GM19467 (cell line): ENCODE data around the gene LIPH.
"Not testable (repeated sequence)": the region's sequence is repeated elsewhere in the genome, so short reads cannot be mapped to it uniquely, and the experiment has no call there.

ENCODE experiments used
- ATAC-seq: cut with Tn5 transposase; IDR thresholded peaks from one replicate; pipeline ENCODE4 v1.9.1; 2021; ENCODE audit warnings: mild to moderate bottlenecking, moderate library complexity; ENCODE audit not compliant: unreplicated experiment

Gene LIPH

DNA sequence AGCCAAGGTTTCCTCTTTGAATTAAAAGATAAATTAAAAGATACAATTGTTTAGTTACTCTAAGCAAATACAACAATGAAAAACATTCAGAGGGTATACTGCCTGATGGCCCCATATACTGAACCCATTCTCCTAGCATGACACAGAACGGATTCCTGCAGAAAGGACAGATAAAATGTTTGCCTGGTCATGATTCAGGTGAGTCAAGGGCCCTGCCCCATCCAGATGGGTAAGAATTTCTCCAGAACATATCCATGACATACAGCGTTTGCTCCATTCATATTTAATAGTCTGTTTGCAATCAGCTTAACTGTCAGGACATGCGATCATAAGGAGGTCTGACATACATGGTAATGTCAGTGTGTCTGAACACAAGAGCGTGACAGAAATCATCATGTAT lies 62.1 kb downstream of the LIPH start:
- no peak for ATAC-seq

DNA sequence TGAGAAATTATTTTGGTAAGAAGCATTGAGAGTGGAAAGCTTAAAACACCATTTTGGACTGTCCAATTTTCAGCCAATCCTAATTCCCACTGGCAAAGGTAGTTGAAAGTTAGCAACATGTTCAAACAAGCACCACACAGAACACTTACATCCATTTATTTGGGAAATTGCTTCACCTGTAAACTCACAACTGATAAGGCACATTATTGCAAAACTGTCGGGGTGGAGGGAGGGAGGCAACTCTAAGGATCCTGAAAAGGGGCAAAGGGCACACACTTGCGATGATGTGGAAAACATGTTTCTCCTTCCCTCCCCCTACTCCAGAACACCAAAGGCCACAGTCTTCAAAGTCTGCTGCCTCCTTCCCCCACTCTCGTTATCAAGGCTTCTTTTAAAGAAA lies 62.9 kb downstream of the LIPH start:
- no peak for ATAC-seq

GRCh38 chr3:185488465-185488864 lies 63.9 kb downstream of the LIPH start:
- ATAC-seq, result no peak

GRCh38 chr3:185486394-185486793 lies 66.0 kb downstream of the LIPH start:
- ATAC-seq, result no peak

GRCh38 chr3:185484296-185484695 lies 68.1 kb downstream of the LIPH start:
- ATAC-seq, result no peak

DNA sequence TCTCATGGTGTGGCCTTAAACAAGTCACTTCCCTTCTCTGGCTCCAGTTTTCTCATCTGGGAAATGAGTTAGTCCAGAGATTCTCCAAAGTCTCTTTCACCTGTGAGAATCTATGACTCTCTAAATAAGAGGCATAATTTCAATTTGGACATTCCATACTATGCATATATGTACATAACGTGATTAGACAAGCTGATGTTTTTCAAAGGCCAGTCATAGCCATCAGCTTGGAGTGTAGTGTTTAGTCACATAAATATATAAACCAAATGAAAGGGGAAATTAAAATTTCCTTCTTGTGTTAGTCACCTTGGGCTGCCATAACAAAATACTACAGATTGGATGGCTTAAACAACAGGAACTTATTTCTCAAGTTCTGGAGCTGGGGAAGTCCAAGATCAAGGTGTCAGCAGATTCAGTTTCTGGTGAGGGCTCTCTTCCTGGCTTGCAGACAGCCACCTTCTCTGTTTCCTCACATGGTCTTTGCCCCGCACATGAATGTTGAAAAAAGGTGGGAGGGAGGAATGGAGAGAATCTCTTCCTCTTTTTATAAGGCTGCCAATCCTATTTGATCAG lies 72.9 kb downstream of the LIPH start:
- ATAC-seq, result no peak

DNA sequence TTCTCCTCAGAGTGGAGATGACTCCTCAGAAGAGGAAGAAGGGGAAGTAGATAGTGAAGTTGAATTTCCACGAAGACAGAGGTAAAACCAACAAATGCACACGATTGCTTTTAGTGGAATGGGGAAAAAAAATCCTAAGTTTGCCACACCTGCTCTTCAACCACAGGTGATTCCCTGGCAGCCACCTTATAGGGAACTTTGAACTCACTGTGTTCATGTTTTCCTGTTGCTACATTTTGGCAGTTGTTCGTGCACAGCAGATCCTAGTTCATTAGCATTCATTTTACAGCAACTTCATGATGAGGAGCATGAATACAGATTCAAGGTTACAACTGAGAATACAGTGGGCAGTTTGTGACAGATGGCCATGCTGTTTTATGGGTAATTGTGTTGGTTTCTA lies 75.1 kb downstream of the LIPH start:
- no peak for ATAC-seq

- ATAC-seq, result not testable (repeated sequence)
Measured at GRCh38 chr3:185474922-185475321, 77.5 kb downstream of the LIPH start.

DNA sequence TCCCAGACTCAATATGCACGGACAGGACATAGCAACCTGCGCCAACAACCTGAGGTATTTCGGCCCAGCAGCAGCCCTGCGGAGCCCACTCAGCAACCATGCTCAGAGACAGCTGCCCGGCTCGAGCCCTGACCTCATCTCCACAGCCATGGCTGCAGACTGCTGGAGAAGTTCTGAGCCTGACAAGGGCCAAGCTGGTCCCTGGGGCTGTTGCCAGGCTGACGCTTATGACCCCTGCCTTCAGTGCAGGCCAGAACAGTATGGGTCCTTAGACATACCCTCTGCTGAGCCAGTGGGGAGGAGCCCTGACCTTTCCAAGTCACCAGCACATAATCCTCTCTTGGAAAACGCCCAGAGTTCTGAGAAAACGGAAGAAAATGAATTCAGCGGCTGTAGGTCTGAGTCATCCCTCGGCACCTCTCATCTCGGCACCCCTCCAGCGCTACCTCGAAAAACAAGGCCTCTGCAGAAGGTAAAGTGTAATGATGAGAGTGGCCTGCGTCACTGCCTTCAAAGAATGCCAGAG lies 79.0 kb downstream of the LIPH start:
- ATAC-seq, result no peak

DNA sequence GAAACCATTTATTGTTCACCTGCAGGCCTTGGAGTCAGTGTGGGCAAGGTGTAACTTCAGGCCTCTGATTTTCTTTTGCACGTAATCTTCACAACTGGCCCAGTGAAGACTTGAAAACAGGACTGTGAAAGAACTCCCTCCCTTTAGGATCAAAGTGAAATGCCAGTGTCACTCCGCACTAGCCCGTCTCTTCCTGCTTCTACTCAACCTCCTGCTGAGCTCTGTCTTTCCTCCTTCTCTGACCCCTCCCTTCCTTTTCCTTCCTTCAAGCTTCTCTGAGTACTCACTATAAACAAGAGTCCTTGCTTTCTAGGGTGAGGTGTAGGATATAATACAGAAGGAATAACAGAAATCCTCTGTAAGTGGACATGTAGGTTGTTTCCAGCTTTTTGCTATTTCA lies 82.1 kb downstream of the LIPH start:
- ATAC-seq, result no peak

DNA sequence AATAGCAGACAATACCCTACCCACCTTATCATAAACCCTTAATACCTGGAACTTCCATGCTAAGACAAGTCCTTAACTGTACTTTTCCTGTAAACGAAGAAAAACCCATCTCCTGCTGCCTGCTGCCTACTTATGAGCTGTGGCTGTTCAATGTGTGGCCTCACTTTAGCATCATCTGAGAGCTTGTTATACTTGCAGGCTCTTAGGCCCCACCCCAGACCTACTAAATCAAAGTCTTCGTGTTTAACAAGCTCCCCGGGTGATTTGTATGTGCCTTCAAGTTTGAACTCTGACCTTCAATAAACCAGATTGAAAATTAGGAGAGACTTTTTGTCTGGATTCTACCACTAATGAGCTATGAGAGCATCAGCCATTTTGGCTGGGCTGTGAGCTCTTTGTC lies 82.8 kb downstream of the LIPH start:
- no peak for ATAC-seq

GRCh38 chr3:185466123-185466522 lies 86.3 kb downstream of the LIPH start:
- not testable (repeated sequence) for ATAC-seq

DNA sequence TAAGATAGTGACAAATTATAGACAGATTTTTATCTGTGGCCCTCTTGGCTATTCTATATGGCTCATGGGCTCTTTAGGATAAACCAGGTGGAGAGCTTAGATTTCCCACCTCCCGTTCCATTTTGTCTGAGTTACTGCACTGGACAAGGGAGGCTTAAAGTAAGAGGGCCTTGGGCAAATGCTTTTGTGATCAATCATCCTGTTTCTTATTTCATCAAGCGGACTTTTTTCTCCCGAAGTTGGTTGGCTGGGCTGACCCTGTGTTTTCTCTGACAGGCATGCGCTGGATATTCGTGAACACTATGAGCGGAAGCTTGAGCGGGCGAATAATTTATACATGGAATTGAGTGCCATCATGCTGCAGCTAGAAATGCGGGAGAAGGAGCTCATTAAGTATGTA lies 86.9 kb downstream of the LIPH start:
- no peak for ATAC-seq

GRCh38 chr3:185460719-185461350 lies 91.6 kb downstream of the LIPH start:
- no peak for ATAC-seq

DNA sequence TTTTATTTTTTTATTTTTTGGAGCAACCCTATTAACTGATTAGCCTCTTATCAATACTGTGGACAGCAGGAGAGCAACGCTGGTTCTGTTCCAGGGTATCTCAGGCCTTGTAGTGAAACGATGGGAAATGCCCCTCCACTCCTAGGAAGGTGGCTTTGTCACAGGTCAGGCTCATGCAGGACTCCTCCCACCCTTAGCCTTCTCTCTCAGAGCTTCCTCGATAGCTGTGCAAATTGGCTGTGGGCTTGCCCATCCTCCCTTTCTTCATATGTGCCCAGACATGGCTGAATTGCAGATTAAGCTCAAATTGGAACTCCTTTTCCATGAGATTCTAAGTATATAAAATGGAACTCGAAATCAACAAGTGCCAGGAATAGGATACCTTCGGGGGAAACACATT lies 92.1 kb downstream of the LIPH start:
- ATAC-seq, result no peak

DNA sequence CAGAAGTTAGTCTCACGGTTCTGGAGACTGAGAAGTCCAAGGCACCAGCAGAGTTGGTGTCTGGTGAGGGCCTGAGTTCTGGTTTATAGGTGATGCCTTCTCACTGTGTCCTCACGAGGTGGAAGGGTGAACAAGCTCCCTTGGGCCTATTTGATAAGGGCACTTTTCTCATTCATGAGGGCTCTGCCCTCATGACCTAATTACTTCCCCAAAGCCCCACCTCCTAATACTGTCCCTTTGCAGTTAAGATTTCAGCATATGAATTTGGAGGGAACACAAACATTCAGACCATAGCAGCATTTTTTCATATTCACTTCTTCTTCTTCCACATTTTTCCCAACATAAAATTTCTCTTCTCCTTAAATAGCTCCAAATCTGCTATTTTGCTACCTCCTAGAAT lies 95.0 kb downstream of the LIPH start:
- no peak for ATAC-seq
